ENCODE results near the gene GRID1.

GRCh38 chr10:86290933-86291615 is 75.5 kb downstream of the GRID1 start:
- no peak for TF ChIP-seq CTCF (IDR thresholded peaks at IDR 0.05)
- TF ChIP-seq POLR2A (IDR thresholded peaks at IDR 0.05) = no peak

Measured in lower leg skin (tissue), 3 donors.